Colonic mucosa (tissue), 4 donors: ENCODE measurements around the gene PPP1R9B. TPM values are rescaled to one million over a fixed set of nuclear protein-coding genes. Genes with fewer than 3 reads are reported as not detected.

Experiments used
- DNase-seq: peaks from one replicate; pipeline ENCODE4 v3.0.0-alpha.2; 2020
- H3K27ac ChIP-seq: fragments of 200-600 bp; one replicate; pipeline ENCODE4 v1.8.0; 2021
- H3K27me3 ChIP-seq: fragments of 200-600 bp; one replicate; pipeline ENCODE4 v1.8.0; 2021
- H3K36me3 ChIP-seq: fragments of 200-600 bp; one replicate; pipeline ENCODE4 v1.8.0; 2021
- H3K4me1 ChIP-seq: fragments of 200-600 bp; one replicate; pipeline ENCODE4 v1.8.0; 2021; ENCODE audit warnings: mild to moderate bottlenecking
- H3K4me3 ChIP-seq: fragments of 200-600 bp; one replicate; pipeline ENCODE4 v1.8.0; 2021
- H3K9ac ChIP-seq, 2 donors: one replicate each; pipeline ENCODE4 v1.7.0; 2013; ENCODE audit warnings: control low read depth in 2 of 2, low read depth in 2 of 2, low read length in 2 of 2
- H3K9me3 ChIP-seq: fragments of 200-600 bp; one replicate; pipeline ENCODE4 v1.8.0; 2021
- intact Hi-C: fragments of 100-400 bp; cut with DNase I; formaldehyde crosslinking; loops from one replicate; pipeline ENCODE4 v1.14.1; 2022
- total RNA-seq, 2 donors: library from RNA; stranded (reverse); fragmentation: NEBNext Ultra II Directional in 1 of 2; extraction: Animal tissue kit (Norgen Biotek cat#: 25700) in 1 of 2; gene quantifications; one replicate each; pipeline ENCODE4 v1.2.1, GENCODE V29; 2021
- TF ChIP-seq, protein P1 (sequence below): fragments of 200-600 bp; IDR thresholded peaks from one replicate; pipeline ENCODE4 v1.8.0; 2022; ENCODE audit warnings: antibody characterized with exemption, mild to moderate bottlenecking
- donor health status: healthy.
- donor health status: DM: no; HTN: no; CAD: no.
- donor health status: DM: no; HTN: no; CAD: no.

The PPP1R9B gene
- total RNA-seq, 2 donors from 2014 or later = 36.6 to 43.2 TPM

DNA sequence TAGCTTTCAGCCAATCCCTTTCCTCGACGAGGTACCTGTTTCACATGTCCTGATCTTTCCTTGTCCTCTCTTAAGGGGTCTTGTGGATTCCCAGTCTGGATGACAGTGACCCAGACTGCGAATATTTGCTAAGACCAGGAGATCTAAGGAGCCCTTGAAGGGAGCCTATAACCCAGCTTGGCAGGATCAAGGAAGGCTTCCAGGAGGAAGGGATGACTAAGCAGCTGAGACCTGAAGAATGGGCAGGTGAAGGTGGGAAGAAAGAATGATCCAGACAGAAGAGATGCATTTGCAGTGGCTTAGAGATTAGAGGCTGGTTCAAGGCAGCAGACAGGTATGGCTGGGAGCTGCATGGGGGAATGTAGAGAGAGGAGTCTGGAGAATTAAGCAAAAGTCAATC is 57.2 kb downstream of the PPP1R9B start:
- Histone ChIP-seq H3K36me3 (no peaks in the 10 kb centered on the region), H3K27ac (no peak overlapping the region), H3K4me3 (no peak overlapping the region), H3K4me1 (peaks cover 6% of the 10 kb centered on the region), H3K9me3 (no peaks in the 10 kb centered on the region), H3K9ac (no peak overlapping the region), H3K27me3 (no peaks in the 10 kb centered on the region)
- intact Hi-C loops = loop anchor here (10.0 kb wide), 1 partner anchor 202 kb away; no protein-coding TSS in a partner anchor
- DNase-seq = no peak
- TF ChIP-seq, protein P1, sequence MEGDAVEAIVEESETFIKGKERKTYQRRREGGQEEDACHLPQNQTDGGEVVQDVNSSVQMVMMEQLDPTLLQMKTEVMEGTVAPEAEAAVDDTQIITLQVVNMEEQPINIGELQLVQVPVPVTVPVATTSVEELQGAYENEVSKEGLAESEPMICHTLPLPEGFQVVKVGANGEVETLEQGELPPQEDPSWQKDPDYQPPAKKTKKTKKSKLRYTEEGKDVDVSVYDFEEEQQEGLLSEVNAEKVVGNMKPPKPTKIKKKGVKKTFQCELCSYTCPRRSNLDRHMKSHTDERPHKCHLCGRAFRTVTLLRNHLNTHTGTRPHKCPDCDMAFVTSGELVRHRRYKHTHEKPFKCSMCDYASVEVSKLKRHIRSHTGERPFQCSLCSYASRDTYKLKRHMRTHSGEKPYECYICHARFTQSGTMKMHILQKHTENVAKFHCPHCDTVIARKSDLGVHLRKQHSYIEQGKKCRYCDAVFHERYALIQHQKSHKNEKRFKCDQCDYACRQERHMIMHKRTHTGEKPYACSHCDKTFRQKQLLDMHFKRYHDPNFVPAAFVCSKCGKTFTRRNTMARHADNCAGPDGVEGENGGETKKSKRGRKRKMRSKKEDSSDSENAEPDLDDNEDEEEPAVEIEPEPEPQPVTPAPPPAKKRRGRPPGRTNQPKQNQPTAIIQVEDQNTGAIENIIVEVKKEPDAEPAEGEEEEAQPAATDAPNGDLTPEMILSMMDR = no peak

- Histone ChIP-seq H3K4me1 (peaks cover 6% of the 10 kb centered on the region), H3K36me3 (no peaks in the 10 kb centered on the region), H3K9ac (no peak overlapping the region), H3K4me3 (no peak overlapping the region), H3K27me3 (no peaks in the 10 kb centered on the region), H3K9me3 (no peaks in the 10 kb centered on the region), H3K27ac (no peak overlapping the region)
- DNase-seq = no peak
- intact Hi-C loops = loop anchor here (10.0 kb wide), 1 partner anchor 203 kb away; no protein-coding TSS in a partner anchor
- TF ChIP-seq, protein P1 = no peak
Observed at GRCh38 chr17:50091918-50092285, 58.6 kb downstream of the PPP1R9B start.

- TF ChIP-seq, protein P1 = no peak
- H3K9ac ChIP-seq = no peak overlapping the region
- no peak overlapping the region for H3K4me3 ChIP-seq
- no peaks in the 10 kb centered on the region for H3K9me3 ChIP-seq
- no peak for DNase-seq
- H3K4me1 ChIP-seq = peaks cover 5% of the 10 kb centered on the region
- H3K36me3 ChIP-seq = no peaks in the 10 kb centered on the region
- no peak overlapping the region for H3K27ac ChIP-seq
- intact Hi-C loops = loop anchor here (10.0 kb wide), 1 partner anchor 204 kb away; no protein-coding TSS in a partner anchor
- H3K27me3 ChIP-seq = no peaks in the 10 kb centered on the region
Observed at GRCh38 chr17:50090971-50091917, 59.2 kb downstream of the PPP1R9B start.

DNA sequence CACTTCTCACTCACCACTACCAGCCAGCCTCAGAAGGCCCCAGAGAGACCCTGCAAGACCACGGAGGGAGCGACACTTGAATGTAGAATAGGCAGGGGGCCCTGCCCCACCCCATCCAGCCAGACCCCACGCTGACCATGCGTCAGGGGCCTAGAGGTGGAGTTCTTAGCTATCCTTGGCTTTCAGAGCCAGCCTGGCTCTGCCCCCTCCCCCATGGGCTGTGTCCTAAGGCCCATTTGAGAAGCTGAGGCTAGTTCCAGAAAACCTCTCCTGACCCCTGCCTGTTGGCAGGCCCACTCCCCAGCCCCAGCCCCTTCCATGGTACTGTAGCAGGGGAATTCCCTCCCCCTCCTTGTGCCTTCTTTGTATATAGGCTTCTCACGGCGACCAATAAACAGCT is 60.4 kb downstream of the PPP1R9B start:
- DNase-seq = no peak
- TF ChIP-seq, protein P1 = no peak
- Histone ChIP-seq H3K27ac (no peak overlapping the region), H3K4me3 (no peak overlapping the region), H3K36me3 (no peaks in the 10 kb centered on the region), H3K27me3 (no peaks in the 10 kb centered on the region), H3K9ac (no peak overlapping the region), H3K4me1 (no peaks in the 10 kb centered on the region), H3K9me3 (no peaks in the 10 kb centered on the region)
- intact Hi-C loops = loop anchor here (10.0 kb wide), 1 partner anchor 205 kb away; no protein-coding TSS in a partner anchor

GRCh38 chr17:50088952-50089825 is 61.3 kb downstream of the PPP1R9B start:
- no peak overlapping the region for H3K9ac ChIP-seq
- no peak for DNase-seq
- TF ChIP-seq, protein P1 = no peak
- no peak overlapping the region for H3K27ac ChIP-seq
- H3K4me1 ChIP-seq = no peaks in the 10 kb centered on the region
- H3K27me3 ChIP-seq = no peaks in the 10 kb centered on the region
- no peak overlapping the region for H3K4me3 ChIP-seq
- no peaks in the 10 kb centered on the region for H3K9me3 ChIP-seq
- intact Hi-C loops = no loop called here
- H3K36me3 ChIP-seq = no peaks in the 10 kb centered on the region
